ENCODE measurements around the gene ZNF26.

Gene ZNF26

DNA sequence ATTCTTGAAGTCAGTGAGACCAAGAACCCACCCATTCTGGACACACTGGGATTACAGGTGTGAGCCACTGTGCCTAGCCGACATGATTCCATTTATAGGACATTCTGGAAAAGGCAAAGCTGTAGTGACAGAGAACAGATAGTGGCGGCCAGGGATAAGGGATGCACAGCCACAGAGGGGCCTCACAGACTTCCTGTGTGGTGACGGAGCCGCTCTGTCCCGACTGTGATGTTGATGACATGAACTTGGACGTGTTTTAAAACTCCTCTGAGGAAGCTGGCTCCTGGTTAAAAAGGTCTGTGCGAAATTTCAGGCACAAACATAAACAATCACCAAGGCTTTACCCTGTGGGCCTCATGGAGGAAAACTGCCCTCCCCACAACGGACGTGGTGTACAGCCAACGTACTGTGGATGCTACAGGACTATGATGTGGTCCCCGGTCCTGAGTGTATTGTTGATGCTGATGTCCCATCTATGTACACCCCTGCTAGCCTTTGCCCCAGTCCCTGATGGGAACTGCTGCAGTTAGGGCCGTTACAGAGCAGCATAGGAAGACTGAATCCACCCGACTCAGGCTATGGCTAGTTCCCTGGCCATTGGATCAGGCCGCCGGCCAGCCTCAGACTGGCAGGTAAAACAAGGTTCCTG is 46.0 kb upstream of the ZNF26 start:
- H3K4me3 ChIP-seq (ENCODE audit: low read depth in 1 of 2, low read length in 2 of 2), result no peak overlapping the region
- peaks cover 55% of the 10 kb centered on the region for H3K36me3 ChIP-seq (ENCODE audit: insufficient read depth, low read length)

GRCh38 chr12:132941336-132941954 is 44.7 kb upstream of the ZNF26 start:
- no peak overlapping the region for H3K4me2 ChIP-seq (ENCODE audit: insufficient read depth, low read length)
- H3K27me3 ChIP-seq (ENCODE audit: insufficient read depth, low read length, poor library complexity), result no peaks in the 10 kb centered on the region
- H3K9ac ChIP-seq (ENCODE audit: low read depth, low read length), result no peak overlapping the region
- no peaks in the 10 kb centered on the region for H3K4me1 ChIP-seq (ENCODE audit: insufficient read depth, low read length)
- H3K4me3 ChIP-seq (ENCODE audit: low read depth in 1 of 2, low read length in 2 of 2), result no peak overlapping the region
- no peak overlapping the region for H2AFZ ChIP-seq (ENCODE audit: low read depth, low read length)
- no peak overlapping the region for H3K27ac ChIP-seq (ENCODE audit: low read length)
- H3K9me3 ChIP-seq (ENCODE audit: insufficient read depth, low read length, severe bottlenecking), result peaks cover 60% of the 10 kb centered on the region
- ATAC-seq (ENCODE audit: insufficient read depth, low read depth) (no peak), DNase-seq (no peak)
- no peaks in the 10 kb centered on the region for H4K20me1 ChIP-seq (ENCODE audit: insufficient read depth, low read length)
- no peak for TF ChIP-seq EZH2 (IDR thresholded peaks at IDR 0.05; ENCODE audit: borderline replicate concordance, low read depth, low read length, severe bottlenecking)
- no peak for TF ChIP-seq CTCF (IDR thresholded peaks at IDR 0.05; ENCODE audit: borderline replicate concordance, extremely low read depth, low read length, poor library complexity, severe bottlenecking)
- peaks cover 68% of the 10 kb centered on the region for H3K36me3 ChIP-seq (ENCODE audit: insufficient read depth, low read length)
- H3K79me2 ChIP-seq (ENCODE audit: insufficient read depth, low read length), result no peaks in the 10 kb centered on the region

More for the DNA sequence above, 46.0 kb upstream of the ZNF26 start:
- ATAC-seq (ENCODE audit: insufficient read depth, low read depth), result no peak
- Histone ChIP-seq H3K27ac (ENCODE audit: low read length) (no peak overlapping the region), H2AFZ (ENCODE audit: low read depth, low read length) (no peak overlapping the region), H3K9me3 (ENCODE audit: insufficient read depth, low read length, severe bottlenecking) (peaks cover 58% of the 10 kb centered on the region), H3K4me1 (ENCODE audit: insufficient read depth, low read length) (no peaks in the 10 kb centered on the region), H3K4me2 (ENCODE audit: insufficient read depth, low read length) (no peak overlapping the region), H3K9ac (ENCODE audit: low read depth, low read length) (no peak overlapping the region), H4K20me1 (ENCODE audit: insufficient read depth, low read length) (no peaks in the 10 kb centered on the region), H3K79me2 (ENCODE audit: insufficient read depth, low read length) (no peaks in the 10 kb centered on the region), H3K27me3 (ENCODE audit: insufficient read depth, low read length, poor library complexity) (no peaks in the 10 kb centered on the region)
- no peak for DNase-seq
- no peak for TF ChIP-seq CTCF (IDR thresholded peaks at IDR 0.05; ENCODE audit: borderline replicate concordance, extremely low read depth, low read length, poor library complexity, severe bottlenecking)
- TF ChIP-seq EZH2 (IDR thresholded peaks at IDR 0.05; ENCODE audit: borderline replicate concordance, low read depth, low read length, severe bottlenecking), result no peak

GRCh38 chr12:132942611-132943010 is 43.6 kb upstream of the ZNF26 start:
- Histone ChIP-seq H3K79me2 (ENCODE audit: insufficient read depth, low read length) (no peaks in the 10 kb centered on the region), H3K9me3 (ENCODE audit: insufficient read depth, low read length, severe bottlenecking) (peaks cover 61% of the 10 kb centered on the region), H2AFZ (ENCODE audit: low read depth, low read length) (no peak overlapping the region), H4K20me1 (ENCODE audit: insufficient read depth, low read length) (no peaks in the 10 kb centered on the region), H3K4me2 (ENCODE audit: insufficient read depth, low read length) (no peak overlapping the region), H3K4me1 (ENCODE audit: insufficient read depth, low read length) (no peaks in the 10 kb centered on the region), H3K27ac (ENCODE audit: low read length) (no peak overlapping the region), H3K36me3 (ENCODE audit: insufficient read depth, low read length) (peaks cover 71% of the 10 kb centered on the region), H3K27me3 (ENCODE audit: insufficient read depth, low read length, poor library complexity) (no peaks in the 10 kb centered on the region), H3K4me3 (ENCODE audit: low read depth in 1 of 2, low read length in 2 of 2) (no peak overlapping the region), H3K9ac (ENCODE audit: low read depth, low read length) (no peak overlapping the region)
- DNase-seq, result no peak
- TF ChIP-seq EZH2 (IDR thresholded peaks at IDR 0.05; ENCODE audit: borderline replicate concordance, low read depth, low read length, severe bottlenecking) (no peak), CTCF (IDR thresholded peaks at IDR 0.05; ENCODE audit: borderline replicate concordance, extremely low read depth, low read length, poor library complexity, severe bottlenecking) (no peak)
- no peak for ATAC-seq (ENCODE audit: insufficient read depth, low read depth)
